GM18505 (cell line): ENCODE results near the gene ARHGAP11A.

ENCODE experiments used
- ATAC-seq: cut with Tn5 transposase; IDR thresholded peaks from one replicate; pipeline ENCODE4 v1.9.1; 2021; ENCODE audit not compliant: unreplicated experiment
- POLR2A ChIP-seq: IDR thresholded peaks from 4 replicates; pipeline ENCODE4 v1.6.1; 2011; ENCODE audit warnings: borderline replicate concordance; ENCODE audit not compliant: insufficient read depth, insufficient read length; ENCODE audit errors: extremely low read depth

The ARHGAP11A gene

DNA sequence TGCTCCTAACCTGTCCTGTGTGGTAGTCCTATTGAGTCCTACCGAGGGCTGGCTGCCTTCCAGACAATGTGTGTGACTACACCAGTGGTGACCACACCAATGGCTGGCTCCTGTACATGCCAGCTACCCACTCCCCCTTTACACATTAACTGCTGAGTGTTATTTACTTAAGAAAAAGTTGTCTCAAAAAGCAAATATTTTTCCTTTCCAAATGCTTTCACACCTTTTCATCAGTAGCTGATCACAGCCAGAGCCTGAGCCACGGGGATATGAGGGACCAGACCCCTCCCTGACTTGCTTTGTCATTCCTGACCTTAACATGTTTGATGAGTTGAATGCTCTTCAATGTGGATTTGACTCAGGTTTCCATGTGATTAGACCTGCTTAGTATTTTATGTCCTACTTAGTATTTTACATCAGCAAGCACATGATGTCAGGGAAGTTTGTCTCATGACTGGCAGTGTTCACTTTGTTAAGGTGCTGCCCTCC lies 72.9 kb downstream of the ARHGAP11A start:
- no peak for ATAC-seq
- no peak for TF ChIP-seq POLR2A
